OCI-LY7 (cell line): ENCODE measurements around the gene ADGRG6. TPM values are rescaled to one million over a fixed set of nuclear protein-coding genes. Genes with fewer than 3 reads are reported as not detected.

Source experiments
- BruUV-seq: library from RNA; stranded (reverse); fragments of 400-500 nt; replicated peaks from 2 replicates; lab custom pipeline; 2021; lab: Mats Ljungman, UMichigan
- CTCF ChIA-PET: fragments of 300-600 bp; sonication (Branson Sonifier 250); formaldehyde crosslinking; loops from one replicate; lab custom pipeline; 2022; ENCODE audit warnings: antibody characterized with exemption; ENCODE audit not compliant: unreplicated experiment; lab: Charles Lee
- POLR2A ChIA-PET: fragments of 300-600 bp; sonication (Branson Sonifier 250); formaldehyde crosslinking; loops from one replicate; lab custom pipeline; 2022; ENCODE audit warnings: antibody characterized with exemption; lab: Charles Lee
- DNase-seq: peaks from one replicate; pipeline ENCODE4 v3.0.0-alpha.2; 2015; ENCODE audit warnings: low spot score
- H2AFZ ChIP-seq: fragments of 200-600 bp; sonication (generic), shearing (Covaris generic); 2 replicates; pipeline ENCODE4 v1.6.1; 2014; ENCODE audit warnings: mild to moderate bottlenecking, antibody characterized with exemption, low read length, moderate library complexity
- H3K27ac ChIP-seq: fragments of 200-600 bp; sonication (generic); 2 replicates; pipeline ENCODE4 v1.5.1; 2014; ENCODE audit warnings: mixed run types, low read depth, mild to moderate bottlenecking, moderate library complexity, low read length, inconsistent platforms; ENCODE audit not compliant: poor library complexity, severe bottlenecking
- H3K36me3 ChIP-seq: fragments of 200-600 bp; sonication (generic); 2 replicates; pipeline ENCODE4 v1.6.1; 2014; ENCODE audit warnings: mild to moderate bottlenecking, antibody characterized with exemption, low read length, moderate library complexity, mixed read lengths; ENCODE audit not compliant: insufficient read depth
- H3K4me1 ChIP-seq: fragments of 200-600 bp; sonication (generic); 2 replicates; pipeline ENCODE4 v1.5.1; 2014; ENCODE audit warnings: mild to moderate bottlenecking, low read length; ENCODE audit not compliant: insufficient read depth, poor library complexity, severe bottlenecking
- H3K4me2 ChIP-seq: fragments of 200-600 bp; sonication (generic); 2 replicates; pipeline ENCODE4 v1.6.1; 2014; ENCODE audit warnings: mild to moderate bottlenecking, low read length
- H3K4me3 ChIP-seq: fragments of 200-600 bp; sonication (generic); 2 replicates; pipeline ENCODE4 v1.5.1; 2014; ENCODE audit warnings: mild to moderate bottlenecking, low read depth, low read length; ENCODE audit not compliant: poor library complexity, severe bottlenecking
- H3K79me2 ChIP-seq: fragments of 200-600 bp; sonication (generic); 2 replicates; pipeline ENCODE4 v1.6.1; 2016; ENCODE audit warnings: low read depth, mild to moderate bottlenecking, low read length, moderate library complexity, mixed read lengths; ENCODE audit not compliant: insufficient read depth
- H3K9me2 ChIP-seq: fragments of 200-600 bp; sonication (generic); 2 replicates; pipeline ENCODE4 v1.6.1; 2016; ENCODE audit warnings: mild to moderate bottlenecking, low read length, mixed read lengths; ENCODE audit not compliant: insufficient read depth
- H3K9me3 ChIP-seq: fragments of 200-600 bp; sonication (generic); 2 replicates; pipeline ENCODE4 v1.6.1; 2014; ENCODE audit warnings: mild to moderate bottlenecking, mixed run types, low read length, mixed read lengths
- H4K20me1 ChIP-seq: fragments of 200-600 bp; sonication (generic); 2 replicates; pipeline ENCODE4 v1.6.1; 2014; ENCODE audit warnings: mild to moderate bottlenecking, antibody characterized with exemption, low read length, moderate library complexity, mixed read lengths; ENCODE audit not compliant: insufficient read depth
- EZH2phosphoT487 ChIP-seq: fragments of 200-600 bp; sonication (generic); IDR thresholded peaks from 2 replicates; pipeline ENCODE4 v1.6.1; 2018; ENCODE audit warnings: low read depth, borderline replicate concordance, mild to moderate bottlenecking, mixed run types, antibody characterized with exemption, low read length, moderate library complexity, mixed read lengths
- intact Hi-C: fragments of 100-400 bp; cut with micrococcal nuclease; formaldehyde crosslinking; loops from one replicate; pipeline ENCODE4 v1.10.0; 2022; ENCODE audit not compliant: unreplicated experiment
- total RNA-seq, 2 experiments: library from RNA; depleted of rRNA in 1 of 2; stranded (reverse); fragments of >200 nt in 1 of 2; shearing (Covaris generic) in 1 of 2; gene quantifications; 2 replicates each; pipeline ENCODE4 v1.2.3, GENCODE V29; 2014 to 2022
- TF ChIP-seq, protein P1 (sequence below): fragments of 200-600 bp; sonication (generic); conservative IDR thresholded peaks from 2 replicates; pipeline ENCODE4 v1.5.1; 2014; ENCODE audit warnings: mild to moderate bottlenecking, antibody characterized with exemption, low read length, moderate library complexity, mixed read lengths

The ADGRG6 gene
- total RNA-seq, 2 experiments from 2014 or later: not detected

DNA sequence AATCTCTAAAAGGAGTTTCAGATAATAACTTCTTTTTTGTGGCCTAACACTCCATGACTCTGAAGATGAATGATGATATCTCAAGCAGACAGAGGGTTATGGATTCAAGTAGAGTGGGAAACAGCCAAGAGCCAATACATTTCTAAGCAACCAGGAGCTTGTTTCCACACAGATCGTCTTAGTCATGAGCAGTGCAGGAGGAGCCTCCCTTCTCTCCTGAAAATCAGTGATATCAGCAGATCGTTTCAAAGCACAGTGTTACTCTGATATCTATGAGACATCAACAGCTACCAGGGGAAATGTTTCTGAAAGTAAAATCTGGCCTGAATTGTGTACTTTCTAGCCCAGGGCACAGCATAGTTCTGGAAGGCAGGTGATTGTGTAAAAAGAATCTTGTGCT lies 11.5 kb downstream of the ADGRG6 start:
- no TSS peak for BruUV-seq
- Histone ChIP-seq H4K20me1 (no peaks in the 10 kb centered on the region), H3K9me2 (no peaks in the 10 kb centered on the region), H2AFZ (no peak overlapping the region), H3K27ac (no peak overlapping the region), H3K9me3 (no peaks in the 10 kb centered on the region), H3K4me1 (no peaks in the 10 kb centered on the region), H3K79me2 (no peaks in the 10 kb centered on the region), H3K4me2 (no peak overlapping the region), H3K36me3 (no peaks in the 10 kb centered on the region), H3K4me3 (no peak overlapping the region)
- intact Hi-C loops: no loop called here
- TF ChIP-seq, protein P1, sequence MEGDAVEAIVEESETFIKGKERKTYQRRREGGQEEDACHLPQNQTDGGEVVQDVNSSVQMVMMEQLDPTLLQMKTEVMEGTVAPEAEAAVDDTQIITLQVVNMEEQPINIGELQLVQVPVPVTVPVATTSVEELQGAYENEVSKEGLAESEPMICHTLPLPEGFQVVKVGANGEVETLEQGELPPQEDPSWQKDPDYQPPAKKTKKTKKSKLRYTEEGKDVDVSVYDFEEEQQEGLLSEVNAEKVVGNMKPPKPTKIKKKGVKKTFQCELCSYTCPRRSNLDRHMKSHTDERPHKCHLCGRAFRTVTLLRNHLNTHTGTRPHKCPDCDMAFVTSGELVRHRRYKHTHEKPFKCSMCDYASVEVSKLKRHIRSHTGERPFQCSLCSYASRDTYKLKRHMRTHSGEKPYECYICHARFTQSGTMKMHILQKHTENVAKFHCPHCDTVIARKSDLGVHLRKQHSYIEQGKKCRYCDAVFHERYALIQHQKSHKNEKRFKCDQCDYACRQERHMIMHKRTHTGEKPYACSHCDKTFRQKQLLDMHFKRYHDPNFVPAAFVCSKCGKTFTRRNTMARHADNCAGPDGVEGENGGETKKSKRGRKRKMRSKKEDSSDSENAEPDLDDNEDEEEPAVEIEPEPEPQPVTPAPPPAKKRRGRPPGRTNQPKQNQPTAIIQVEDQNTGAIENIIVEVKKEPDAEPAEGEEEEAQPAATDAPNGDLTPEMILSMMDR: no peak
- TF ChIP-seq EZH2phosphoT487: no peak
- POLR2A ChIA-PET: no interaction called here
- CTCF ChIA-PET: no interaction called here
- DNase-seq: no peak

DNA sequence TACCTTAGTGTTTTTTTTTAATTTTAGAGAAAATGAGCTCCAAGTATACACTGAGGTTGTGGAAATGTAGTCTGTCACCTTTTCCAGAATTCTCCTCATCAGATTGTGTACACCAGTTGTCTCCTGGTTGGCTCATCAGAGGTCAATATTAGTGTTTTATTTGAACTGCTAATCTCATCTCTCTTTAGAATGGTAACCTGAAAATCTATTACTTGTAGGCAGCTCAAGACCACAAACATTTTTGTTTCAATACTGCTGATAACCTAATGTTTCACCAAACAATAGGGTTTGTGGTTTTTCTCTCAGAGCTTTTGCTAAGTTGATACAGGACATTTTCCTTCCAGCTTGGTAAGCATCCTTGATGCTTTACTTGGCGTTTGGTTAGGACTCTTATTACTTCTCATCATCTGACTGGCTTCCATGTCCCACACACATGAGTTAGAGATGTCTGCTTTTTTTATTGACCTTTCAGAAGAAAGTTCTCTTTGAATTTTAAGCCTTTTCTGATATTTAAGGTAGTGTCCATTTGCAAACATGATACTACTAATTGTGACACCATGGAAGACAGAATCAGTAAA lies 15.1 kb downstream of the ADGRG6 start:
- Histone ChIP-seq H3K36me3 (no peaks in the 10 kb centered on the region), H3K27ac (no peak overlapping the region), H3K9me3 (no peaks in the 10 kb centered on the region), H3K9me2 (no peaks in the 10 kb centered on the region), H4K20me1 (no peaks in the 10 kb centered on the region), H3K4me2 (no peak overlapping the region), H3K4me1 (no peaks in the 10 kb centered on the region), H3K79me2 (no peaks in the 10 kb centered on the region), H2AFZ (no peak overlapping the region), H3K4me3 (no peak overlapping the region)
- no peak for TF ChIP-seq EZH2phosphoT487
- TF ChIP-seq, protein P1: no peak
- intact Hi-C loops: no loop called here
- ChIA-PET POLR2A (interaction anchor here (1.1 kb wide), 1 partner anchor 13 kb away, joined by 3 read pairs; no protein-coding TSS in a partner anchor), CTCF (no interaction called here)
- DNase-seq: no peak
- BruUV-seq: no TSS peak

DNA sequence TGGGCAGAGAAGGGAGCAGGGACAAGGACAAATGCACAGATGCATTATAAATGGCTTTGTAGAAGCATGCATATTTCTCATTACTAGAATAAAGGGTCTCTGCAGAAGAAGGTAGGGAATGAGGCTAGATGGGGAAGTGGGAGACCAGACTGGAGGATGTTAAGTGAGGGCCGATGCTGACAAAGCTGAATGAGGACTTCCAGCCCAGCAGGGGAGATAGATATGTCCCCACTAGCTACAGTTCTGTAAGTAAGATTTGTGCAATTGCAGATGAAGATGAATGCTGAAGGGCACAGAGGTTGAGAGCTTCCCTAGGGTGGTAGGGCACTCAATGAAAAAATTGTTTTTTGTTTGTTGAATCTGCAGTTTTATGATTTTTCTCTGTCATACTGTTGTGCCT lies 16.9 kb downstream of the ADGRG6 start:
- no peaks in the 10 kb centered on the region for H3K9me2 ChIP-seq
- BruUV-seq: no TSS peak

More for the DNA sequence above, 16.9 kb downstream of the ADGRG6 start:
- CTCF ChIA-PET: no interaction called here
- Histone ChIP-seq H3K4me1 (no peaks in the 10 kb centered on the region), H2AFZ (no peak overlapping the region), H3K27ac (no peak overlapping the region), H3K36me3 (no peaks in the 10 kb centered on the region), H3K4me3 (no peak overlapping the region), H3K79me2 (no peaks in the 10 kb centered on the region), H4K20me1 (no peaks in the 10 kb centered on the region), H3K4me2 (no peak overlapping the region), H3K9me3 (no peaks in the 10 kb centered on the region)
- intact Hi-C loops: no loop called here
- POLR2A ChIA-PET: no interaction called here
- no peak for DNase-seq
- TF ChIP-seq, protein P1: no peak
- TF ChIP-seq EZH2phosphoT487: no peak
